ENCODE measurements around the gene ZNF45. TPM values are rescaled to one million over a fixed set of nuclear protein-coding genes. Genes with fewer than 3 reads are reported as not detected.

ZNF45 gene
- total RNA-seq, 1 experiment from 2014 or later: 22.1 TPM

- TF ChIP-seq EZH2 (IDR thresholded peaks at IDR 0.05; ENCODE audit: borderline replicate concordance, low read depth, low read length, poor library complexity, severe bottlenecking): no peak
- no peak for TF ChIP-seq CTCF (conservative IDR thresholded peaks at IDR 0.05; ENCODE audit: low read depth, low read length)
- Histone ChIP-seq H3K27ac (ENCODE audit: low read depth, low read length, poor library complexity, severe bottlenecking) (peak overlapping the region; percentile 81), H3K27me3 (replicated peaks; ENCODE audit: insufficient read depth, low read depth, low read length, poor library complexity) (no peaks in the 10 kb centered on the region), H3K4me1 (ENCODE audit: insufficient read depth, low read length, poor library complexity, severe bottlenecking) (peaks cover 5% of the 10 kb centered on the region), H3K9me3 (ENCODE audit: low read depth, low read length, poor library complexity, severe bottlenecking) (peaks cover 8% of the 10 kb centered on the region), H3K4me3 (ENCODE audit: low read depth, low read length, poor library complexity, severe bottlenecking) (peak overlapping the region; percentile 74), H3K36me3 (ENCODE audit: insufficient read depth, low read length, poor library complexity, severe bottlenecking) (peaks cover 27% of the 10 kb centered on the region)
- BruUV-seq (replicated peaks): TSS peak; percentile 66
- ChIA-PET POLR2A (ENCODE audit: low non-redundant PET) (interaction anchor here (1.0 kb wide), 1 partner anchor 30 kb away, joined by 4 read pairs; no protein-coding TSS in a partner anchor), CTCF (interaction anchor here (0.6 kb wide), 1 partner anchor 125 kb away, joined by 3 read pairs; no protein-coding TSS in a partner anchor)
- DNase-seq (ENCODE audit: low spot score): peak; percentile 6
- intact Hi-C loops (cut with micrococcal nuclease; ENCODE audit: unreplicated experiment): no loop called here
These were observed 762 bp downstream of the ZNF45 start for GRCh38 chr19:43934055-43934984.

GRCh38 chr19:43928820-43929219, 6.3 kb downstream of the ZNF45 start:
- Histone ChIP-seq H3K27ac (ENCODE audit: low read depth, low read length, poor library complexity, severe bottlenecking) (no peak overlapping the region), H3K9me3 (ENCODE audit: low read depth, low read length, poor library complexity, severe bottlenecking) (no peaks in the 10 kb centered on the region), H3K36me3 (ENCODE audit: insufficient read depth, low read length, poor library complexity, severe bottlenecking) (peaks cover 54% of the 10 kb centered on the region), H3K27me3 (replicated peaks; ENCODE audit: insufficient read depth, low read depth, low read length, poor library complexity) (no peaks in the 10 kb centered on the region), H3K4me1 (ENCODE audit: insufficient read depth, low read length, poor library complexity, severe bottlenecking) (peaks cover 2% of the 10 kb centered on the region), H3K4me3 (ENCODE audit: low read depth, low read length, poor library complexity, severe bottlenecking) (no peak overlapping the region)
- no peak for TF ChIP-seq CTCF (conservative IDR thresholded peaks at IDR 0.05; ENCODE audit: low read depth, low read length)
- no peak for TF ChIP-seq EZH2 (IDR thresholded peaks at IDR 0.05; ENCODE audit: borderline replicate concordance, low read depth, low read length, poor library complexity, severe bottlenecking)
- ChIA-PET CTCF (no interaction called here), POLR2A (ENCODE audit: low non-redundant PET) (no interaction called here)
- intact Hi-C loops (cut with micrococcal nuclease; ENCODE audit: unreplicated experiment): no loop called here
- no peak for DNase-seq (ENCODE audit: low spot score)
- no TSS peak for BruUV-seq (replicated peaks)

- POLR2A ChIA-PET (ENCODE audit: low non-redundant PET): interaction anchor here (0.8 kb wide), 1 partner anchor 114 kb away, joined by 8 read pairs; no protein-coding TSS in a partner anchor
These were observed 11.2 kb downstream of the ZNF45 start for GRCh38 chr19:43923875-43924274.

More at GRCh38 chr19:43923875-43924274, 11.2 kb downstream of the ZNF45 start:
- no peak for TF ChIP-seq EZH2 (IDR thresholded peaks at IDR 0.05; ENCODE audit: borderline replicate concordance, low read depth, low read length, poor library complexity, severe bottlenecking)
- TF ChIP-seq CTCF (conservative IDR thresholded peaks at IDR 0.05; ENCODE audit: low read depth, low read length): no peak
- Histone ChIP-seq H3K4me1 (ENCODE audit: insufficient read depth, low read length, poor library complexity, severe bottlenecking) (no peaks in the 10 kb centered on the region), H3K27ac (ENCODE audit: low read depth, low read length, poor library complexity, severe bottlenecking) (no peak overlapping the region), H3K27me3 (replicated peaks; ENCODE audit: insufficient read depth, low read depth, low read length, poor library complexity) (no peaks in the 10 kb centered on the region), H3K9me3 (ENCODE audit: low read depth, low read length, poor library complexity, severe bottlenecking) (no peaks in the 10 kb centered on the region), H3K4me3 (ENCODE audit: low read depth, low read length, poor library complexity, severe bottlenecking) (no peak overlapping the region), H3K36me3 (ENCODE audit: insufficient read depth, low read length, poor library complexity, severe bottlenecking) (peaks cover 66% of the 10 kb centered on the region)
- BruUV-seq (replicated peaks): no TSS peak
- CTCF ChIA-PET: no interaction called here
- DNase-seq (ENCODE audit: low spot score): no peak
- intact Hi-C loops (cut with micrococcal nuclease; ENCODE audit: unreplicated experiment): no loop called here

Data from A673 (cell line).